ENCODE results near the gene CEP41. TPM values are rescaled to one million over a fixed set of nuclear protein-coding genes. Genes with fewer than 3 reads are reported as not detected.

The CEP41 gene
- polyA plus RNA-seq, 1 donor (not counting 4 experiments of a cell fraction or from before 2014, with no cell fraction given): 13.4 TPM

DNA sequence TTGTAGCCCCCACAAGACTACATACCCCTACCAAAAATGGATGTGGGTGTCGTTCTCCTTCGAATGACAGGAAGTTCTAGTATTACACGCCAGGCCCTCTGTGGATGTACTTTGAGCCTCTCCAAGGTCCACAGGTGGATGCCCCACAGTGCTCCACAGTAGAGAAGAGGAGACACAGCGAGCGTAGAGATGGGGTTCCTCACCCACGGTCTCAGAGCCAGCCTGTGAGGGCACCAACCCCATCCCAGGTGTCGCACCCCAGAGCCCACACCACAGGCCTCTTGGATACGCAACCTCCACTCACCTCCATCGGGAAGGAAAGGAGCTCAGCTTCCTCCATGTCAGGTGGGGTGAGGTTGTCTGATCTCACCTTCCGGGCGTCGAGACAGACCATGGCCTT lies 93.9 kb downstream of the CEP41 start:
- Histone ChIP-seq H2AFZ (ENCODE audit: control insufficient read depth, low read length) (no peak overlapping the region), H3K9me1 (ENCODE audit: control insufficient read depth, extremely low read depth, insufficient read depth, low read length) (no peaks in the 10 kb centered on the region), H3K4me3 (ENCODE audit: control insufficient read depth in 2 of 3, extremely low read depth in 1 of 3, insufficient read depth in 2 of 3, low read depth in 1 of 3, low read length in 3 of 3) (no peak overlapping the region), H3K27ac (ENCODE audit: control insufficient read depth, insufficient read depth, low read length) (no peak overlapping the region), H3K36me3 (ENCODE audit: control insufficient read depth in 2 of 2, extremely low read depth in 1 of 2, insufficient read depth in 2 of 2, low read length in 2 of 2) (no peaks in the 10 kb centered on the region), H4K20me1 (ENCODE audit: control insufficient read depth, extremely low read depth, insufficient read depth, low read length) (no peaks in the 10 kb centered on the region), H3K4me1 (ENCODE audit: control insufficient read depth, extremely low read depth, insufficient read depth, low read length) (no peaks in the 10 kb centered on the region), H3K9ac (ENCODE audit: control insufficient read depth, extremely low read depth, insufficient read depth, low read length) (no peak overlapping the region), H3K27me3 (ENCODE audit: control insufficient read depth, extremely low read depth, insufficient read depth, low read length) (peaks cover 2% of the 10 kb centered on the region), H3K79me2 (ENCODE audit: control insufficient read depth, insufficient read depth, low read length) (no peaks in the 10 kb centered on the region), H3K9me3 (ENCODE audit: control insufficient read depth, low read depth, low read length) (no peaks in the 10 kb centered on the region), H3K4me2 (ENCODE audit: control insufficient read depth, extremely low read depth, insufficient read depth, low read depth, low read length) (no peak overlapping the region)
- FAIRE-seq: no peak
- dilution Hi-C loops (cut with MboI; ENCODE audit: extremely low pct_ligation_motif_present, low sequenced_read_pairs): no loop called here
- no peak for TF ChIP-seq EZH2 (IDR thresholded peaks at IDR 0.05; ENCODE audit: low read length)
- TF ChIP-seq, protein P1, sequence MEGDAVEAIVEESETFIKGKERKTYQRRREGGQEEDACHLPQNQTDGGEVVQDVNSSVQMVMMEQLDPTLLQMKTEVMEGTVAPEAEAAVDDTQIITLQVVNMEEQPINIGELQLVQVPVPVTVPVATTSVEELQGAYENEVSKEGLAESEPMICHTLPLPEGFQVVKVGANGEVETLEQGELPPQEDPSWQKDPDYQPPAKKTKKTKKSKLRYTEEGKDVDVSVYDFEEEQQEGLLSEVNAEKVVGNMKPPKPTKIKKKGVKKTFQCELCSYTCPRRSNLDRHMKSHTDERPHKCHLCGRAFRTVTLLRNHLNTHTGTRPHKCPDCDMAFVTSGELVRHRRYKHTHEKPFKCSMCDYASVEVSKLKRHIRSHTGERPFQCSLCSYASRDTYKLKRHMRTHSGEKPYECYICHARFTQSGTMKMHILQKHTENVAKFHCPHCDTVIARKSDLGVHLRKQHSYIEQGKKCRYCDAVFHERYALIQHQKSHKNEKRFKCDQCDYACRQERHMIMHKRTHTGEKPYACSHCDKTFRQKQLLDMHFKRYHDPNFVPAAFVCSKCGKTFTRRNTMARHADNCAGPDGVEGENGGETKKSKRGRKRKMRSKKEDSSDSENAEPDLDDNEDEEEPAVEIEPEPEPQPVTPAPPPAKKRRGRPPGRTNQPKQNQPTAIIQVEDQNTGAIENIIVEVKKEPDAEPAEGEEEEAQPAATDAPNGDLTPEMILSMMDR (optimal IDR thresholded peaks at IDR 0.05 in 1 of 3, IDR thresholded peaks at IDR 0.05 in 1 of 3, conservative IDR thresholded peaks at IDR 0.05 in 1 of 3; ENCODE audit: extremely low read depth in 1 of 3, insufficient read depth in 2 of 3, low read length in 3 of 3): no peak
- no peak for DNase-seq (ENCODE audit: low read depth, low spot score)

DNA sequence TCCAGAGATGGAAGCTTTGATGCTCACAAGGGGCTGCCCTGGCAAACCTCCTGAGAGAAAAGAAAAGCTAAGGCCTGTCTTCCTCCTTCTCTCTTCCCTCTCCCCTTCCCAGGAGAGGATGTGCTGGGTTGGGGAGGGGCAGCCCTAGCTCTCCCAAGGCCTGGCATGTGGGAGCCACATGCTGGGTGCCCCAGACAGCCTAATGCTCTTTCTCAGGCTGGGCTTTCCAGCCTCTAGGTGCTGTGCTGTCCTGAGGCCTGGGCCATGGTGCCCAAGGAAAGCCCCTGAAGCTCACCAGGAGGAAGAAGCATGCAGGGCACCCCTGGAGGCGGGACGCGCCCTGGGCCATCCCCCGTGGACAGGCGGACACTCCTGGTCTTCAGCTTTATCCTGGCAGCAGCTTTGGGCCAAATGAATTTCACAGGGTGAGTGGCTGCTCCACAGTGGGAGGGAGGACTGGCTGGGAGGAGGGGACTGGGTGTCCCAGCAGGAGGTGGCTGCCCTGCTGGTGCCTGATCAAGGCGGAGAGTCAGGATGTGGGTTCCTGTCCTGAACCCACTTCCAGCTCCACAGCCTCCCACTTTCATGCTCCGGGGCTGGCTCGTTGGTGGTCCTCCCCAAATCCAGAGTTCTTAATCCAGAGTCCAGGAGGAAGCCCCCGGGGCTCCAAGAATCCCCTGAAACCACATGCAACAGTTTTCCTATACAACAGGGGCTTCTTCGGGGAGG lies 94.5 kb downstream of the CEP41 start:
- no peak overlapping the region for H2AFZ ChIP-seq (ENCODE audit: control insufficient read depth, low read length)
- peaks cover 2% of the 10 kb centered on the region for H3K27me3 ChIP-seq (ENCODE audit: control insufficient read depth, extremely low read depth, insufficient read depth, low read length)
- no peak overlapping the region for H3K4me3 ChIP-seq (ENCODE audit: control insufficient read depth in 2 of 3, extremely low read depth in 1 of 3, insufficient read depth in 2 of 3, low read depth in 1 of 3, low read length in 3 of 3)
- no peak for DNase-seq (ENCODE audit: low read depth, low spot score)
- no peaks in the 10 kb centered on the region for H3K4me1 ChIP-seq (ENCODE audit: control insufficient read depth, extremely low read depth, insufficient read depth, low read length)
- dilution Hi-C loops (cut with MboI; ENCODE audit: extremely low pct_ligation_motif_present, low sequenced_read_pairs): no loop called here
- H3K9ac ChIP-seq (ENCODE audit: control insufficient read depth, extremely low read depth, insufficient read depth, low read length): no peak overlapping the region
- FAIRE-seq: no peak
- no peaks in the 10 kb centered on the region for H3K36me3 ChIP-seq (ENCODE audit: control insufficient read depth in 2 of 2, extremely low read depth in 1 of 2, insufficient read depth in 2 of 2, low read length in 2 of 2)
- no peaks in the 10 kb centered on the region for H3K9me3 ChIP-seq (ENCODE audit: control insufficient read depth, low read depth, low read length)
- H3K79me2 ChIP-seq (ENCODE audit: control insufficient read depth, insufficient read depth, low read length): no peaks in the 10 kb centered on the region
- no peaks in the 10 kb centered on the region for H4K20me1 ChIP-seq (ENCODE audit: control insufficient read depth, extremely low read depth, insufficient read depth, low read length)
- no peaks in the 10 kb centered on the region for H3K9me1 ChIP-seq (ENCODE audit: control insufficient read depth, extremely low read depth, insufficient read depth, low read length)
- TF ChIP-seq, protein P1 (optimal IDR thresholded peaks at IDR 0.05 in 1 of 3, IDR thresholded peaks at IDR 0.05 in 1 of 3, conservative IDR thresholded peaks at IDR 0.05 in 1 of 3; ENCODE audit: extremely low read depth in 1 of 3, insufficient read depth in 2 of 3, low read length in 3 of 3): no peak
- TF ChIP-seq EZH2 (IDR thresholded peaks at IDR 0.05; ENCODE audit: low read length): no peak
- no peak overlapping the region for H3K4me2 ChIP-seq (ENCODE audit: control insufficient read depth, extremely low read depth, insufficient read depth, low read depth, low read length)
- H3K27ac ChIP-seq (ENCODE audit: control insufficient read depth, insufficient read depth, low read length): no peak overlapping the region
